ENCODE results near the gene IKZF2. TPM values are rescaled to one million over a fixed set of nuclear protein-coding genes. Genes with fewer than 3 reads are reported as not detected.

Gene IKZF2
- total RNA-seq, 2 experiments from 2014 or later, result 20.0 to 45.1 TPM

GRCh38 chr2:213098612-213099011 lies 52.8 kb downstream of the IKZF2 start:
- H3K9me2 ChIP-seq (ENCODE audit: insufficient read depth, low read length), result no peaks in the 10 kb centered on the region
- intact Hi-C loops (cut with micrococcal nuclease; ENCODE audit: unreplicated experiment), result no loop called here
- H3K4me2 ChIP-seq (ENCODE audit: low read length), result no peak overlapping the region
- no peak for DNase-seq (ENCODE audit: low spot score)
- no peak overlapping the region for H3K4me3 ChIP-seq (ENCODE audit: low read depth, low read length, poor library complexity, severe bottlenecking)
- no peak for TF ChIP-seq EZH2phosphoT487 (IDR thresholded peaks at IDR 0.05; ENCODE audit: borderline replicate concordance, low read depth, low read length)
- TF ChIP-seq CTCF (conservative IDR thresholded peaks at IDR 0.05; ENCODE audit: low read length), result no peak
- H4K20me1 ChIP-seq (ENCODE audit: insufficient read depth, low read length), result no peaks in the 10 kb centered on the region
- no TSS peak for BruUV-seq (replicated peaks)
- no peak overlapping the region for H3K27ac ChIP-seq (ENCODE audit: low read depth, low read length, poor library complexity, severe bottlenecking)
- H3K36me3 ChIP-seq (ENCODE audit: insufficient read depth, low read length), result no peaks in the 10 kb centered on the region
- CTCF ChIA-PET (ENCODE audit: unreplicated experiment), result no interaction called here
- peaks cover 9% of the 10 kb centered on the region for H3K4me1 ChIP-seq (ENCODE audit: insufficient read depth, low read length, poor library complexity, severe bottlenecking)
- POLR2A ChIA-PET, result interaction anchor here (0.9 to 1.6 kb wide), 5 partner anchors 10 to 229 kb away, joined by 3 to 6 read pairs (median 4); no protein-coding TSS in a partner anchor
- no peak overlapping the region for H2AFZ ChIP-seq (ENCODE audit: low read length)
- H3K79me2 ChIP-seq (ENCODE audit: insufficient read depth, low read depth, low read length), result peaks cover 7% of the 10 kb centered on the region; the same call in 1 of the 2 replicates
- H3K9me3 ChIP-seq (ENCODE audit: low read length), result no peaks in the 10 kb centered on the region

GRCh38 chr2:213091765-213092164 lies 59.6 kb downstream of the IKZF2 start:
- POLR2A ChIA-PET, result interaction anchor here (0.7 to 1.3 kb wide), 6 partner anchors 12 to 193 kb away, joined by 3 to 5 read pairs (median 3); no protein-coding TSS in a partner anchor
- no peaks in the 10 kb centered on the region for H4K20me1 ChIP-seq (ENCODE audit: insufficient read depth, low read length)
- BruUV-seq (replicated peaks), result no TSS peak

More at GRCh38 chr2:213091765-213092164, 59.6 kb downstream of the IKZF2 start:
- H2AFZ ChIP-seq (ENCODE audit: low read length), result no peak overlapping the region
- no peaks in the 10 kb centered on the region for H3K9me3 ChIP-seq (ENCODE audit: low read length)
- no peaks in the 10 kb centered on the region for H3K79me2 ChIP-seq (ENCODE audit: insufficient read depth, low read depth, low read length)
- H3K4me3 ChIP-seq (ENCODE audit: low read depth, low read length, poor library complexity, severe bottlenecking), result no peak overlapping the region
- intact Hi-C loops (cut with micrococcal nuclease; ENCODE audit: unreplicated experiment), result no loop called here
- H3K9me2 ChIP-seq (ENCODE audit: insufficient read depth, low read length), result no peaks in the 10 kb centered on the region
- H3K4me1 ChIP-seq (ENCODE audit: insufficient read depth, low read length, poor library complexity, severe bottlenecking), result no peaks in the 10 kb centered on the region
- no peak for DNase-seq (ENCODE audit: low spot score)
- TF ChIP-seq CTCF (conservative IDR thresholded peaks at IDR 0.05; ENCODE audit: low read length) (no peak), EZH2phosphoT487 (IDR thresholded peaks at IDR 0.05; ENCODE audit: borderline replicate concordance, low read depth, low read length) (no peak)
- CTCF ChIA-PET (ENCODE audit: unreplicated experiment), result interaction anchor here (0.6 kb wide), 1 partner anchor 42 kb away, joined by 3 read pairs; no protein-coding TSS in a partner anchor
- no peak overlapping the region for H3K4me2 ChIP-seq (ENCODE audit: low read length)
- no peak overlapping the region for H3K27ac ChIP-seq (ENCODE audit: low read depth, low read length, poor library complexity, severe bottlenecking)
- H3K36me3 ChIP-seq (ENCODE audit: insufficient read depth, low read length), result no peaks in the 10 kb centered on the region

All from OCI-LY7 (cell line).